ENCODE results near the gene ANKS1A.

DNA sequence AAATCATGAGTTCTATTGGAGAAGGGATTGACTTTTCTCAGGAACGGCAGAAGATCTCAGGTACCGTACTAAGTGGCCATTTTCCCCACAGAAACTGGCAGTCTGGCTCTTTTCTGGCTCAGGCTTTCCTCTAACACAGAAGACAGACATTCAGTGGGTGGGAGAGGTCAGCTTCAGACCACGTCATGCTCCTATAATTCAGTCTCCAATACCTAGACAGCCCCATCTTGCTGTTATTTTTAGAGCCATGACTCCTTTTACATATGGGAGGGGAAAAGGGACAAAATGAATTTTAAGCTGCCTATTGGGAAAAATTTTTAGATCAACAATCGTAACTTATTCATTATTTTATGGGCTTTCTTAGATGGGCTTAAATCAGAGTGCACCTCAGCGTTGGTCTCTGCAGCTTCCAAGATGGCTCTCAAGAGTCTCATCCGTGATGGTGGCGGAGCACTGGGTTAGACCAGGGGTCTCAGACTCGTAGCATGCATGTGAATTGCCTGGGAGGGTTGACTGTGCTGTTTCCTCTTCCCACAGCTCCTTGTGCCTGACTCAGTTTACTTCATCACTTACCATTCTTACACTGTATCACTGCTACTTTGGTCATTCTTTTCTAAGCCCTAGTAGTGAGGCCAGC lies 165.2 kb downstream of the ANKS1A start:
- TF ChIP-seq, protein P1, sequence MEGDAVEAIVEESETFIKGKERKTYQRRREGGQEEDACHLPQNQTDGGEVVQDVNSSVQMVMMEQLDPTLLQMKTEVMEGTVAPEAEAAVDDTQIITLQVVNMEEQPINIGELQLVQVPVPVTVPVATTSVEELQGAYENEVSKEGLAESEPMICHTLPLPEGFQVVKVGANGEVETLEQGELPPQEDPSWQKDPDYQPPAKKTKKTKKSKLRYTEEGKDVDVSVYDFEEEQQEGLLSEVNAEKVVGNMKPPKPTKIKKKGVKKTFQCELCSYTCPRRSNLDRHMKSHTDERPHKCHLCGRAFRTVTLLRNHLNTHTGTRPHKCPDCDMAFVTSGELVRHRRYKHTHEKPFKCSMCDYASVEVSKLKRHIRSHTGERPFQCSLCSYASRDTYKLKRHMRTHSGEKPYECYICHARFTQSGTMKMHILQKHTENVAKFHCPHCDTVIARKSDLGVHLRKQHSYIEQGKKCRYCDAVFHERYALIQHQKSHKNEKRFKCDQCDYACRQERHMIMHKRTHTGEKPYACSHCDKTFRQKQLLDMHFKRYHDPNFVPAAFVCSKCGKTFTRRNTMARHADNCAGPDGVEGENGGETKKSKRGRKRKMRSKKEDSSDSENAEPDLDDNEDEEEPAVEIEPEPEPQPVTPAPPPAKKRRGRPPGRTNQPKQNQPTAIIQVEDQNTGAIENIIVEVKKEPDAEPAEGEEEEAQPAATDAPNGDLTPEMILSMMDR (IDR thresholded peaks at IDR 0.05; ENCODE audit: poor library complexity) = no peak
- TF ChIP-seq EZH2 (IDR thresholded peaks at IDR 0.05; ENCODE audit: borderline replicate concordance) (no peak), EZH2phosphoT487 (IDR thresholded peaks at IDR 0.05; ENCODE audit: low read depth, severe bottlenecking, unreplicated experiment) (no peak)

Data from hepatocyte (in vitro differentiated cells).